GM10847 (cell line): ENCODE results near the gene PADI1.

ENCODE experiments used
- POLR2A ChIP-seq: IDR thresholded peaks from 2 replicates; pipeline ENCODE4 v1.6.1; 2011; ENCODE audit not compliant: insufficient read length; ENCODE audit errors: extremely low read depth

Gene PADI1

GRCh38 chr1:17217607-17218006 is 12.7 kb downstream of the PADI1 start:
- TF ChIP-seq POLR2A: no peak

DNA sequence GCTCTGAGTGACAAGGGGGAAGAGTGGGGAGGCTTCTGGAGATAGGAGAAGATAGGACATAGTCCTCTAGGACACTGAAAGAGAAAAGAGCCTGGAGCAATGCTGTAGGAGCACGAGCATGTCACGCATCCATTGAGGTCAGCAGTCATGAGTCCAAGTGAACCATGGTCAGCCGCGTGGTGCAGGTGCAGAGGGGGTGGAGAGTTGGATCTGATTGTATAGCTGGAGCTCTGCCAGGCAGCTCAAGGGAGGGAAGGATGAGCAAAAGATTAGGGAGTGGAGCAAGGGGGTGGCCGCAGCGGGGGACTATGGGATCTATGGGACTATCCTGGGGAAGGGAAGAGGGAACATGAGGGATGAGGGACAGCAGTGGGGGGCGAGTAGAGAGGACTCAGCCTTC is 14.0 kb downstream of the PADI1 start:
- TF ChIP-seq POLR2A: no peak

DNA sequence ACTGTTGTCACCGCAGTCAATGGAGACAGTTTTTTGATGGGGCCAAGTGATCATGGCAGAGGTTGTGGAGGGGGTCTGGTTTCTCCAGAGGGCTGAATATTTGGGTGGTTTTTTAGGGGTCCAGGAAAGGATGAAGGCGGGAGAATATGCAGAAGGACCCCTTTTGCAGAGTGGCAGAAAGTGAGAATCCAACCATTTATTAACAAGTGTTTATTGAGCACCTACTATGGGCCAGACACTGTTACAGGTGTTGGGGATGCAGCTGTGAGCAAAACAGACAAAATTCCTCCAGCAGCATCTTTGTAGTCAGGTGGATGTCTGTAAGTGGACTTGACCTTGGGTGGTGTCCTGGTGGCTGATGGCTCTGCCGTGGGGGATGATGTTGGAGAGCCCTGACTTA is 15.4 kb downstream of the PADI1 start:
- no peak for TF ChIP-seq POLR2A

- TF ChIP-seq POLR2A: no peak
Observed at GRCh38 chr1:17222557-17222956, 17.6 kb downstream of the PADI1 start.

- TF ChIP-seq POLR2A: no peak
Observed at GRCh38 chr1:17224434-17224833, 19.5 kb downstream of the PADI1 start.

DNA sequence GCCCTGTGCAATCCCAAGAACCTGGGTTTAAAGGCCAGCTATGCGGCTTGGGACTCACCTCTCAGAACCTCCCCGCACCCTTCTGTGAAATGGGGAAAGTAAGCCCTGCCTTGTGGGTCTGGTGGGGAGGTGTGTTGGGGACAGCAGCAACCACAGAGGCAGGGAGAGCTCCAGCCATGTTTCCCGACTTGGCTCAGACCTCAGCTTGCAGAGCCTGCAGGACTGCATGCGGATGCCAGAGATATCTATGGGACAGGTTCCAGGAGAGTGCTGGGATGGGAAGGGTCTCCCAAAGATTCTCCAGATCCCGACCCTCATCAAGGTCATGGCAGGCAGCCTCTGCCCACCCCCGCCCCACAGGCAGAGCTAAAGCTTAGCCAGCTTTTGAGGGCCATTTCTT is 20.2 kb downstream of the PADI1 start:
- TF ChIP-seq POLR2A: no peak

DNA sequence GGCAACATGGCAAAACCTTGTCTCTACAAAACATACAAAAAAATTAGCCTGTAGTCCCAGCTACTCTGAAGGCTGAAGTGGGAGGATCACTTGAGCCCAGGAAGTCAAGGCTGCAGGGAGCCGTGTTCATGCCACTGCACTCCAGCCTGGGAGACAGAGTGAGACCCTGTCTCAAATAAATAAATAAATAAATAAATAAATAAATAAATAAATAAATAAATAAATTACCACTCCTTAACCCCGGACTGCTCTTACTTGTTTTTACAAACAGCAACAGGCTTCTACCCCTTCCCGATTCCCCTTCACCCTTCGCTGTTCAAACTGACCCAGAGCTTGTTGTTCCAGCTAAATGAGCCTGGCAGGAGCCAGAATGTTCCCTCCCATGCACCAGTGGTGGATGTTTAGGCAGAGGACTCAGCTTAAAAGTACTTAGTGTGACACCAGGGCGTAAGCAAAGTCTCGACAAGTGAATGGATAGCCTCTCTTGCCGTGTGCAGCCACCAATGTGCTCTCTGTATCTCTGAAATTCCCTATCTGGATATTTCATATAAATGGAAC is 22.5 kb downstream of the PADI1 start:
- no peak for TF ChIP-seq POLR2A

GRCh38 chr1:17228619-17229018 is 23.7 kb downstream of the PADI1 start:
- TF ChIP-seq POLR2A: no peak

- no peak for TF ChIP-seq POLR2A
Observed at GRCh38 chr1:17229379-17229778, 24.5 kb downstream of the PADI1 start.

DNA sequence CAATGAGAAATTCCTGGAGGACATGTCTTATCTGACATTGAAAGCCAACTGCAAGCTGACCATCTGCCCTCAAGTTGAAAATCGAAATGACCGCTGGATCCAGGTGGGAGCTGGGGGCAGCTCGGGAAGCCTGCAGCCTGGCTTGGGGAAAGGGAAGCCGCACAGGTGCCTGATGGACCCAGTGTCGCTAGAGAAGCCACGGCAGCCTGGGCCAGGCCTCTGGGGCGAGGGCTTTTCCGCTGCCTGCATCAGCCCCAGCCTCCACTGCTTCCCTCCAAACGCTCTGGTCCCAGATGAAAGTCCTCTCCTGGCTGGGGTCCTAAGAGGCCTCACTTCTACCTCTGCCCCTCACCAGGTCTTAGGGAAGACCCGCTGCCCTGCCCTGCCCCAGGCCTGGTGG is 25.2 kb downstream of the PADI1 start:
- TF ChIP-seq POLR2A: no peak

DNA sequence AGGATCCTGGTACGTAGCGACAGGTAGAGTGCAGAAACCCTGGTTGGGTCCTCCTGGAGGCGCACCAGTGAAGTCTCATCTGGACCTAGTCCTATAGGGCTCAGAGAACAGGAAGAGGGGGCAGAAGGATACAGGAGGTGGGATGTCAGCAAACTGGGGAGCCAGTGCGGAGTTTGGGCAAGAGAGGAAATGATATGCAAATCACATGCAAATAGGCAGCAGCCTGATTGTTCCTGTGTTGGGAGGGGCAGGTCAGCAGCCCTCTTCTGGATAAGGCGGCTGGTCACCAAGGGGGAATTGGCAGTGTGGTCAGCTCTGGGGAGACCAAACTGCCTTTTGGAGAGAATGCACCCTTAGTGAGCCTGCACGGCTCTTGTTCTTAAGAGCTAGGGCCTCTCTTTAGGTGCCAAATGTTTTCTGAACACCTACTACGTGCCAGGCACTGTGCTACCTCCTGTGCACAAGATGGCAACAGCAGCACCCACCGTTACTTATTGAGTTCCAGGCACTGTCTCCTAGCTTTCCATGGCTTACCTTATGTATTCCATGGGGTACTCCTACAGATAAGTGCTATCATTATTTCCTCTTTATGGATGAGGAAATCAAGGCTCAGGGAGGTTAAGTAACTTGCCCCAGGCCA is 25.9 kb downstream of the PADI1 start:
- TF ChIP-seq POLR2A: no peak

GRCh38 chr1:17232759-17233661 is 28.1 kb downstream of the PADI1 start:
- no peak for TF ChIP-seq POLR2A

- no peak for TF ChIP-seq POLR2A
Observed at GRCh38 chr1:17233675-17234320, 28.9 kb downstream of the PADI1 start.

GRCh38 chr1:17234405-17234804 is 29.5 kb downstream of the PADI1 start:
- TF ChIP-seq POLR2A: no peak

DNA sequence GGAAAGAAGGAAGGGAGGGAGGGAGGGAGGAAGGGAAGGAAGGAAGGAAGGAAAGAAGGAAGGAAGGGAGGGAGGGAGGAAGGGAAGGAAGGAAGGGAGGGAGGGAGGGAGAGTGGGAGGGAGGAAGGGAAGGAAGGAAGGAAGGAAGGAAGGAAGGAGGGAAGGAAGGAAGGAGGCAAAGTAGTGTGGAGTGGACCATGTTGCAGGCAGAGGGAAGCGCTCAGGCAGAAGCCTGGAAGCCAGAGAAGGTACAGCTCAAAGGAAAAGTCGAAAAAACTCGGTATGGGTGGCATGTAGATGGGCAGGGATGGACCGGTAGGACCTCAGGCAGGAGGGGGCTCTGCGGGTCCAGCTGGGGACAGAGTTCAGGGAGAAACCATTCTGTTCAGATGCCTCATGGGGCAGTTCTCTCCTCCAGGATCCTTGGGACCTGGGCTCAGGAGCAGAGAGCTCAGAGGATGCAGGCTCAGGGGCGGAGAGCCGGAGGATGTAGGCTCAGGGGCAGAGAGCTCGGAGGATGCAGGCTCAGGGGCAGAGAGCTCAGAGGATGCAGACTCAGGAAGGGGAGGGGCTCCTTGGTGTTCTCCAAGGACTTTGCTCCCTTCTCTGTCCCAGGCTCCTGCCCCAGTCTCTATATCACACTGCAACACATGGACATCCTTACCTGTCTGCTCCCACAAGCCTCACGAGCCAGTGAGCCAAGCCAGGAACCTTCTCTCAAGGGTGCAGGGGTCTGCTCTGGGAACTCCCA is 30.4 kb downstream of the PADI1 start:
- no peak for TF ChIP-seq POLR2A
